DND-41 (cell line): Measurements from ENCODE around the gene CPLANE2.

Source experiments
- EZH2 ChIP-seq: IDR thresholded peaks from 3 replicates; pipeline ENCODE4 v1.6.1; 2012; ENCODE audit warnings: borderline replicate concordance, low read depth, mild to moderate bottlenecking, moderate library complexity, low read length, inconsistent platforms; ENCODE audit not compliant: severe bottlenecking
- TF ChIP-seq, protein P1 (sequence below): IDR thresholded peaks from 2 replicates; pipeline ENCODE4 v1.5.1; 2012; ENCODE audit warnings: borderline replicate concordance, low read length, moderate library complexity, mild to moderate bottlenecking; ENCODE audit not compliant: poor library complexity, severe bottlenecking; ENCODE audit errors: extremely low read depth

GRCh38 chr1:16195518-16195905, 41.5 kb downstream of the CPLANE2 start:
- no peak for TF ChIP-seq EZH2
- TF ChIP-seq, protein P1, sequence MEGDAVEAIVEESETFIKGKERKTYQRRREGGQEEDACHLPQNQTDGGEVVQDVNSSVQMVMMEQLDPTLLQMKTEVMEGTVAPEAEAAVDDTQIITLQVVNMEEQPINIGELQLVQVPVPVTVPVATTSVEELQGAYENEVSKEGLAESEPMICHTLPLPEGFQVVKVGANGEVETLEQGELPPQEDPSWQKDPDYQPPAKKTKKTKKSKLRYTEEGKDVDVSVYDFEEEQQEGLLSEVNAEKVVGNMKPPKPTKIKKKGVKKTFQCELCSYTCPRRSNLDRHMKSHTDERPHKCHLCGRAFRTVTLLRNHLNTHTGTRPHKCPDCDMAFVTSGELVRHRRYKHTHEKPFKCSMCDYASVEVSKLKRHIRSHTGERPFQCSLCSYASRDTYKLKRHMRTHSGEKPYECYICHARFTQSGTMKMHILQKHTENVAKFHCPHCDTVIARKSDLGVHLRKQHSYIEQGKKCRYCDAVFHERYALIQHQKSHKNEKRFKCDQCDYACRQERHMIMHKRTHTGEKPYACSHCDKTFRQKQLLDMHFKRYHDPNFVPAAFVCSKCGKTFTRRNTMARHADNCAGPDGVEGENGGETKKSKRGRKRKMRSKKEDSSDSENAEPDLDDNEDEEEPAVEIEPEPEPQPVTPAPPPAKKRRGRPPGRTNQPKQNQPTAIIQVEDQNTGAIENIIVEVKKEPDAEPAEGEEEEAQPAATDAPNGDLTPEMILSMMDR: no peak
